GM18505 (cell line): ENCODE results near the gene IL26.
A peak's percentile ranks its signal among the peaks of the same experiment; 100 is the strongest.

Source experiments
- ATAC-seq: cut with Tn5 transposase; IDR thresholded peaks from one replicate; pipeline ENCODE4 v1.9.1; 2021; ENCODE audit not compliant: unreplicated experiment
- POLR2A ChIP-seq: IDR thresholded peaks from 4 replicates; pipeline ENCODE4 v1.6.1; 2011; ENCODE audit warnings: borderline replicate concordance; ENCODE audit not compliant: insufficient read depth, insufficient read length; ENCODE audit errors: extremely low read depth

Gene IL26

GRCh38 chr12:68253504-68253903 lies 27.9 kb upstream of the IL26 start, which contains the start of gene IL22:
Gene IL22, minus strand, starts transcription at chr12:68253604. Its CDS starts 156 bp downstream, at chr12:68253448.
- ATAC-seq: no peak
- TF ChIP-seq POLR2A: no peak

GRCh38 chr12:68252077-68252476 lies 26.5 kb upstream of the IL26 start:
- ATAC-seq: no peak
- no peak for TF ChIP-seq POLR2A

- no peak for TF ChIP-seq POLR2A
- no peak for ATAC-seq
These were observed 24.8 kb upstream of the IL26 start for GRCh38 chr12:68250454-68250853.

DNA sequence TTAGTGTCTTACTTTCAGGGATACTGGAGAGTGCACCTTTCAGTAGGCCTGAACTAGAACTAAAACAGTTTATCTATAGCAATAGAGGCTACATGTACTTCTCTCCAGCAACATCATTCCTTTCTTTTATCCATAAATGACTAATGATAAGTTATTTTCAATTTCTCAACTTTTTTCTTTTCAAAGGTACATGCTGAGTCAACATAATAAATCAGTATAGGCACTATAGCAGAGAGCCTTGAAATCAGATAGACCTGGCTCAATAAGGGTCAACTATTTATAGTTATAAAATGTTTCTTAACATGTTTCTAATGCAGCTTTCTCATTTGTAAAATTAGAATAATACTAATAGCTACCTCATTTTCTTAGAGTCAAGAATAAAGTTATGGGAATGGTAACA lies 22.2 kb upstream of the IL26 start:
- no peak for TF ChIP-seq POLR2A
- no peak for ATAC-seq

GRCh38 chr12:68246350-68246749 lies 20.7 kb upstream of the IL26 start:
- TF ChIP-seq POLR2A: no peak
- ATAC-seq: no peak

DNA sequence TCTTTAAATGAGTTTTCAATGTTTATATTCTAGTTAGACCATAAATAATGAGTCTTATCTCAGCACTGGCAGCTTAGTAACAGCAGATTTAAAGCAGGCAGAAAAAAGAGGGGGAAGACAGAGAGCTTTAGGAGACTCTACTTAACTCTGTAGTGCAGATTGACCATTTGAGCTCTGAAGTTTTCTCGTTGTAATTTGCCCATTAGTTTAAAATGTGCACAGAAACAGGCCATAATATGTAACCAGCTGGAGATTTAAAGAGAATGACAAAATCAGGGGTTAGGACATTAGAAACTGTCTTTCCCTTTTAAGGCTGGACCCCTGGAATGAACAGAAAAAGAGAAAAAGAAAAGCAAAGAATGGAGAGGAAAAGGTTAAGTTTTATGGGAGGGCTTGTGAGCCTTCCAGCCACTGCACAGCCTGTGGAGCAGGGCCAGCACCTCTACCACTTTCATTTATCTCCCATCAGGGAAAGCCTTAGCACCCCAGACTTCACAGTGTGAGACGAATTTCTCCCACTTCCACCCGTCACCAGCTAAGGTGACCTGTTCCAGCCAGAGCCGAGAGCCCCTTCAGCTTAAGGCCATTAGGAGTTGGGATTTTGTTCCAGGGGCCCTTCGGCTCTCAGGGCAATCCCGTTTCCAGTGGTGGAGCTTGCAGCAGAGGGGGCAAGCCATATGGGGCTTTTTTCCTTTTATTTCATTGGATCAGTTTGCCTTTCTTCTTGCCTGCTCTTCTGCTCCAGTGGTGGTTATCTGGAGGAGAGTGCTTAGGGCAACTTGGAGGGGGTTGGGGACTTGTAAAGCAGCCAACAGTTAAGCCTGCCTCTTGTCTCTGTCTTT lies 19.8 kb upstream of the IL26 start:
- no peak for TF ChIP-seq POLR2A
- ATAC-seq: no peak

GRCh38 chr12:68242777-68243176 lies 17.2 kb upstream of the IL26 start:
- ATAC-seq: no peak
- TF ChIP-seq POLR2A: no peak

- TF ChIP-seq POLR2A: no peak
- ATAC-seq: peak; percentile 96
These were observed 15.4 kb upstream of the IL26 start for GRCh38 chr12:68240975-68241374.

DNA sequence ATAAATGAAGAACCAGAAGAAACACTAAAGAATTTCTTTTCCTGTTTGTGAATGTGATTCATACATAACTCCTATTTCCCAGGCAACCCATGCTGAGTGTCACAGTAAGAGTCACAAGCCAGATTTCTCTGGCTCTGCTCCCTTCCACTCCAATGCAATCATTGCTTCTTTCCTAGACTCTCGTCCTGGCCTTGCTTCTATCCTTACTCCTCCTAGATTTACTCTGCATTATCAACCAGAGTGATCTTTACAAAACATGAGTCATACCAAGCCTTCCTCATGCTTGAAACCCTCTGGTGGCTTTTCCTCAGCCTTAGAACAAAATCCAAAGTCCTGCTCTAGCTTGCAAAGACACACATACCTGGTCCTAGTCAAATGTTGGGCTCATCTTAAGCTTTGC lies 14.5 kb upstream of the IL26 start:
- no peak for ATAC-seq
- TF ChIP-seq POLR2A: no peak

- no peak for TF ChIP-seq POLR2A
- no peak for ATAC-seq
These were observed 13.8 kb upstream of the IL26 start for GRCh38 chr12:68239309-68239982.

- no peak for TF ChIP-seq POLR2A
- ATAC-seq: no peak
These were observed 12.0 kb upstream of the IL26 start for GRCh38 chr12:68237619-68238018.

GRCh38 chr12:68237078-68237477 lies 11.5 kb upstream of the IL26 start:
- TF ChIP-seq POLR2A: no peak
- no peak for ATAC-seq

DNA sequence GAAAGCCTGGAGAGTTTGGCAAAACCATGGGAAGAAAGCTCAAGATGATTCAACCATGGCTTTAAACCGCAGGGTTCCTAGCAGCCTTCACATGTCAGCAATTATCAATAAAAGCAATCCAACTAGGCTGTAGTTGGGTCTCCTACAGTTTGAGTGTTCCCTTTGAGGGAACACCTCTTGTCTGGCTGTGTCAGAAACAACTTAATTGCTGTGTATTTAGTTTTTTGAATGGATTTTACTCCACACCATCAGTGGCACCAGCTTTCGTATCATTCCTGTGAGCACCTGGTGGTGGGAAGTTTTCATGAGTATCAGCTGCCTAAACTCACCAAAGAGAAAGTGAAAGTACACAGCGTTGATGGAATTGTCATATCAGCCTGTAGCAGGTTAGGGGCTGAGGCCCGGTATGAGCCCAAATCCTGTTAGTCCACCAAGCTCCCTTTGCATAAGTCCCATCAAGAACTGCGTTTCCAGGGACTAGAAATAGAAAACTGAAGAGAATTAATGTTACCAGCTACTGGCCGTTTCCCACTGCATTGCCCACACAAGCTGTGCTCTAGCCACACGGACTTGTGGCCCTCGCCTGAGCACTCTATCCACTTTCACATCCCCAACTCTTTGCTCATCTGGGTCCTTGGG lies 10.9 kb upstream of the IL26 start:
- no peak for TF ChIP-seq POLR2A
- ATAC-seq: no peak

GRCh38 chr12:68235576-68235975 lies 10.0 kb upstream of the IL26 start:
- TF ChIP-seq POLR2A: no peak
- ATAC-seq: no peak

DNA sequence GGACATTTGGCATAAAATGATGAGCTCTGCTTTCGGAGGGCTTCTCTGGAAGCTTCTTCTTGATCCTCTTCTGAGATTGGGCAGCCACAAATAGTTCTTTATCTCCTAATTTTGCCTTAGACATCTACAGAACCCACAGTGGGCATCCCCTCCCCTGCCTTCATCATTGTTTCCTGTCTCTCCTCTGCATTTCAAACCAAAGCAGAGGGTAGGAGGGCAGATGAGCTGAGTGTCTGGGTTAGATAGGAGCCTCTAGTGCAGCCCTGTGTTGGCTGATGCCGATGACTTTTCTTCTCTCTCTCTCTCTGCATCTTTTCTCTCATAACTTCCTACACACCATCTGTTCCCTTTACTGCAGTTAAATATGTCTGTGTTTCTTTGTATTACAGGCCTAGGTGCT lies 8.5 kb upstream of the IL26 start:
- TF ChIP-seq POLR2A: no peak
- ATAC-seq: no peak

DNA sequence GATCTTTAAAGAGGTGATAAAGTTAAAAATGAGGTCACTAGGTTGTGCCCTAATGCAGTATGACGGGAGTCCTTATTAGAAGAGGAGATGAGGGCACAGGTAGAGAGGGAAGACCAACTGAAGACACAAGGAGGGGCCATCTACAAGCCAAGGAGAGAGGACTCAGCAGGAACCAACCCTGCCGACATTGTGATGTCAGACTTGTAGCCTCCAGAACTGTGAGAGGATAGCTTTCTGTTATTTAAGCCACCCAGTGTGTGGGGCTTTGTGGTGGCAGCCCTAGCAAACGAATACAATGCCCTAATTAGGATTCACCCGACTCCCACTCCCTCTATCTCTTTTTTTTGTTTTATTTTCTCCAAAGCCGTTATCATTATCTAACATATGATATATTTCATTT lies 7.9 kb upstream of the IL26 start:
- no peak for TF ChIP-seq POLR2A
- no peak for ATAC-seq
